Stimulated activated CD4-positive, alpha-beta T cell treated with anti-CD3 and anti-CD28 coated beads, Interleukin-12 subunit alpha, Interleukin-12 subunit beta, amount 100 ng/mL, for 24 hours (primary cell): Measurements from ENCODE around the gene NUP85.
"Not testable (repeated sequence)": the region's sequence is repeated elsewhere in the genome, so short reads cannot be mapped to it uniquely, and the experiment has no call there.

Experiments
- DNase-seq, 2 experiments: peaks; one replicate each; pipeline ENCODE4 v3.0.0-alpha.2; 2020; ENCODE audit warnings: low read depth in 2 of 2

NUP85 gene, protein sequence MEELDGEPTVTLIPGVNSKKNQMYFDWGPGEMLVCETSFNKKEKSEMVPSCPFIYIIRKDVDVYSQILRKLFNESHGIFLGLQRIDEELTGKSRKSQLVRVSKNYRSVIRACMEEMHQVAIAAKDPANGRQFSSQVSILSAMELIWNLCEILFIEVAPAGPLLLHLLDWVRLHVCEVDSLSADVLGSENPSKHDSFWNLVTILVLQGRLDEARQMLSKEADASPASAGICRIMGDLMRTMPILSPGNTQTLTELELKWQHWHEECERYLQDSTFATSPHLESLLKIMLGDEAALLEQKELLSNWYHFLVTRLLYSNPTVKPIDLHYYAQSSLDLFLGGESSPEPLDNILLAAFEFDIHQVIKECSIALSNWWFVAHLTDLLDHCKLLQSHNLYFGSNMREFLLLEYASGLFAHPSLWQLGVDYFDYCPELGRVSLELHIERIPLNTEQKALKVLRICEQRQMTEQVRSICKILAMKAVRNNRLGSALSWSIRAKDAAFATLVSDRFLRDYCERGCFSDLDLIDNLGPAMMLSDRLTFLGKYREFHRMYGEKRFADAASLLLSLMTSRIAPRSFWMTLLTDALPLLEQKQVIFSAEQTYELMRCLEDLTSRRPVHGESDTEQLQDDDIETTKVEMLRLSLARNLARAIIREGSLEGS

DNA sequence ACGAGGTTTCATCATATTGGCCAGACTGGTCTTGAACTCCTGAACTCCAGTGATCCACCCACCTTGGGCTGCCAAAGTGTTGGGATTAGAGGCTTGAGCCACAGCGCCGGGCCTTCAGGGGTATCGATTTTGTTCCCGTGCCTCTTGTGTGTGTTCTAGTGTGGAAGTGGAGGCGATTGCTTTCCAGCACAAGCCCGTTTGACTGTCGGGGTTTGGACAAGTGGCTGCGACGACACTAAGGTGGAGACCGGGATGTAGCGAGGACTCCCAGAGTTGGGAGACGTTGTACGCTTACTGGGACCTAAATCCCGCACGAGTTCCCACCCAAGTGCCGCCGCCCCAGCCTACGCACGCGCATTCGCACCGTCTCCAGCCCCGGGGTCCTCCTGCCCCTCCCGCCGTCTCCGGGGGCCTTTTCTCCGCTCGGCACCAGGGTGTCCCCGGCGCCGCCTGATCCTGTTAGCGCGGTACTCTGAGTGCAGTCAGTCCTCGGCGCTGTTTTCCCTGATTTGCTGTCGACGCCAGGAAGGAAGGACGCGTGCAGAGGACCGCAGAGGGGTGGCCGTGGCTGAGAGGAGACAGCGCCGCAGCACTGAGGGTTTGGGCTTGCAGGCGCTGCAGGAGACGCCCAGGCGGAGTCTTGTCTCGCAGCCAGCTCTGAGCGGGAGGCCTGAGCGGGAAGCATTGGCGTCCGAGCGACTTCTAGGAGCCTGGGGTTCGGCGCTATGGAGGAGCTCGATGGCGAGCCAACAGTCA lies at the start of gene NUP85:
Gene NUP85, plus strand, starts transcription at position 643 of the 756 bp plus-strand sequence. Its CDS starts 83 bp downstream, at position 726.
- DNase-seq: peak; percentile 85 to 92

DNA sequence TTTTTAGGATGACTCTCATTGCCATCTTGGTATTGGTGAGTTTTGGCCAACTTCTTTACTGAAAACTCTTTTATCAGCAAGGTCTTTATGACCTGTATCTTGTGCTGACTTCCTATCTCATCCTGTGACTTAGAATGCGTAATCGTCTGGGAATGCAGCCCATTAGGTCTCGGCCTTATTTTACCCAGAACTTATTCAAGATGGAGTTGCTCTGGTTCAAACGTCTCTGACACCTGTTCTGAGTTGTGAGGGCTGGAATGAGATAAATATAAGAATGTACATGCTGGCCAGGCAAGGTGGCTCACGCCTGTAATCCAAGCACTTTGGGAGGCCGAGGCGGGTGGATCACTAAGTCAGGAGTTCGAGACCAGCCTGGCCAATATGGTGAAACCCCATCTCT lies 47.0 kb upstream of the NUP85 start:
- DNase-seq: not testable (repeated sequence)

DNA sequence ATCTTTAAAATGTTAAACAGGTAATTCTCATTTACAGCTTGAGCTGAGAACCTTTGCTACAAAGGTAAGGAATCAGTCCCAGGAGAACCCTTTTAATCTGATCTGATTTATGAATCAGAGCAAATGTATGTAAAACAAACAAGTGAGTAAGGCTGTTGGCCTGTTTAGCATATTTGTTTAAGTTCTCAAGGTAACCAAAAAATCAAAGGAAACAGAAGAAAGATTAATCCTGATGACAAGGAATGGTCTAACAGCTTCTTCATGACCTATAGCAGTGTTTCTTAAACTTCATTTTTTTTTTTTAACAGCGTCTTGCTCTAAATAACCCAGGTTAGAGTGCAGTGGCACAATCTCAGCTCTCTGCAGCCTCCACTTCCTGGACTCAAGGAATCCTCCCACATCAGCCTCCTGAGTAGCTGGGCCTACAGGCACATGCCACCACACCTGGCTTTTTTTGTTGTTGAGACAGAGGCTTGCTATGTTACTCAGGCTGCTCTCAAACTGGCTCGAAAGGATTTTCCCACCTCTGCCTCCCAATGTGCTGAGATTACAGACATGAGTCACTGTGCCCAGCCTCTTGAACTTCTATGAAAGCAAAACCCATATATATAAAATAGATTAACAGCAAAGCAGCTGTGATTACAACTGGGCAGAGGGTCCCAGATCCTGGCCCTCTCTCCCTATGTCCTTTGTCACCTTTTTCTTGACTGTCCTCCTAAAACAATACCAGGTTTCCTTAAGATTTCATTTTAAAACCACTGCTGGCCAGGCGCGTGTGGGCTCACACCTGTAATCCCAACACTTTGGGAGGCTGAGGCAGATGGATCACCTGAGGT lies 46.1 kb upstream of the NUP85 start:
- DNase-seq: no peak

DNA sequence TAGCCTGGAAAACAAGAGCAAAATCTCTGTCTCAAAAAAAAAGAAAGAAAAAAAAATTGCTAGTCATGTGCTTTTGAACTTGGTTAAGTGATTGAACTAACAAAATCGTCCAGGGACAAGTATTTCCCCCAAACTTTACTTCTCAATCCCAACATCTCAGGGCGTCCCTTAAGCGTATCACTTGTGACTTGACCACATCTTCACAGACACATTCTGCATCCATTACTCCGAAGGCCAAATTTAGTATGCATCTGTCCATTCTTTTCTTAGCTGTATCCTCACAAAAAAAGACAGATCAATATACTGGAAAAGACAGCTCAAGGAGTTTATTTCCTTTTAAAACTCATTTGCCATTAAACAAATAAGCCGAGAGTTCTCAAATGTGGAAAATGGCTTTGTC lies 45.3 kb upstream of the NUP85 start:
- DNase-seq: no peak

DNA sequence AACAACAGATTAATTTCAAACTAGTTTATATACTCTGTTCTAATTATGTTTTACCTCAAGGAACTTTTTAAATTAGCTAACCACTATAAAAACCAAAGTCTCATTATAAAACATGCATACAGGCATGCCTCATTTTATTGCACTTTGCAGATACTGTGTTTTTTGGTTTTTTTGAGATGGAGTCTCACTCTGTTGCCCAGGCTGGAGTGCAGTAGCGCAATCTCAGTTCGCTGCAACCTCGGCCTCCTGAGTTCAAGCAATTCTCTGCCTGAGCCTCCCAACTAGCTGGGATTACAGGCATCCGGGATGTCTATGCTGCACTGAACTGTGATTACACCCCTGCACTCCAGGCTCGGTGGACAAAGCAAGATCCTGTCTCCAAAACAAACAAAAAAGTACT lies 42.4 kb upstream of the NUP85 start:
- no peak for DNase-seq

DNA sequence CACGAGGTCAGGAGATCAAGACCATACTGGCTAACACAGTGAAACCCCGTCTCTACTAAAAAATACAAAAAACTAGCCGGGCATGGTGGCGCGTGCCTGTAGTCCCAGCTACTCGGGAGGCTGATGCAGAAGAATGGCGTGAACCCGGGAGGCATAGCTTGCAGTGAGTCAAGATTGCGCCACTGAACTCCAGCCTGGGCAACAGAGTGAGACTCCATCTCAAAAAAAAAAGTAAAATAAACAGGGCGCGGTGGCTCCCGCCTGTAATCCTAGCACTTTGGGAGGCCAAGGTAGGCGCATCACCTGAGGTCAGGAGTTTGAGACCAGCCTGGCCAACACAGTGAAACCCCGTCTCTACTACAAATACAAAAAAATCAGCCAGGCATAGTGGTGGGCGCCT lies 40.9 kb upstream of the NUP85 start:
- DNase-seq: not testable (repeated sequence)

DNA sequence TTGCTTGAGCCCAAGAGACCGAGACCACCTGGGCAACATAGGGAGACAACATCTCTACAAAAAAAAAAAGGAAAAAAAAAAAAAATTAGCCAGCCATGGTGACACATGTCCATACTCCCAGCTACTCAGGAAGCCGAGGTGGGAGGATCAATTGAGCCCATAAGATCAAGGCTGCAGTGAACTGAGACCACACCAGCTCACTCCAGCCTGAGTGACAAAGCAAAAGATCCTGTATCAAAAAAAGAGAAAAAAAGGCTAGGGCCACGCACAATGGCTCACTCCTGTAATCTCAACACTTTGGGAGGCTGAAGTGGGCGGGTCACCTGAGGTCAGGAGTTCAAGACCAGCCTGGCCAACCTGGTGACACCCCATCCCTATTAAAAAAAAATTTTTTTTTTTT lies 36.5 kb upstream of the NUP85 start:
- DNase-seq: no peak

DNA sequence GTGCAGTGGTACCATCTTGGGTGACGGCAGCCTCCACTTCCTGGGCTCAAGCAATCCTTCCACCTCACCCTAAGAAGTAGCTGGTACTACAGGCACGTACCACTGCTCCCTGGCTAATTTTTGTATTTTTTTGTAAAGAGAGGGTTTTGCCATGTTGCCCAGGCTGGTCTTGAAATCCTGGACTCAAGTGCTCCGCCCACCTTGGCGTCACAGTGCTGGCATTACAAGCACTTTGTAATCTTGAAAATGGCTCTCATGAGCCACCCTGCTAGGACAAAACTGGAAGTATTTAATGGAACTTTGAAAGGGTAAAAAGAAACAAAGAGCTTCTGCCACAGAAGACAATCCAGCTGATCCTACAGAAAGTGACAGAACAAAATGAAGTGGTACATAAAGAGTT lies 32.0 kb upstream of the NUP85 start:
- DNase-seq: no peak

DNA sequence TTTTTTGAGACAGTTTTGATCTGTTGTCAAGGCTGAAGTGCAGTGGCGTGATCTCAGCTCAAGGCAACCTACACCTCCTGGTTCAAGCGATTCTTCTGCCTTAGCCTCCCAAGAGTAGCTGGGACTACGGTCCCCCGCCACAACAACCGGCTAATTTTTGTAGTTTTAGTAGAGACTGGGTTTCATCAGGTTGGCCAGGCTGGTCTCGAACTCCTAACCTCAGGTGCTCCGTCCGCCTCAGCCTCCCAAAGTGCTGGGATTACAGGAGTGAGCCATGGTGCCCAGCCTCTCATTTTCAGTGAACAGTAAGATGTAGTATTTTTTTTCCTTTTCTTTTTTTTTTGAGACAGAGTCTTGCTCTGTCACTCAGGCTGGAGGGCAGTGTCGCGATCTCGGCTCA lies 30.5 kb upstream of the NUP85 start:
- no peak for DNase-seq

DNA sequence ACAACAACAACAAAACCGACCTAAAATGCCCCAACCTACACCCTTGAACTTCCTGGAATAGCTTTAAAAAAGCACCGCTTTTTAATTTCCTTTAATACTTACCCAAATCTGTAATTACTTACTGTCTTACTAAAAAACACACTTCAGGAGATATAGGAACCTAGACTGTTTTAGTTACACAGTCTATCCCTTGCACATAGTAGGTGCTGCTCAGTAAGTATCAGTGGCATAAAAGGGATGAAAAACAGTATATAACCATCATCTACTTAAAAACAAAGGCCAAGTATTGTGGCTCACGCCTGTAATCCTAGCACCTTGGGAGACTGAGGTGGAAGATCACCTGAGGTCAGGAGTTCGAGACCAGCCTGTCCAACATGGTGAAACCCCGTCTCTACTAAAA lies 28.9 kb upstream of the NUP85 start:
- DNase-seq: no peak

DNA sequence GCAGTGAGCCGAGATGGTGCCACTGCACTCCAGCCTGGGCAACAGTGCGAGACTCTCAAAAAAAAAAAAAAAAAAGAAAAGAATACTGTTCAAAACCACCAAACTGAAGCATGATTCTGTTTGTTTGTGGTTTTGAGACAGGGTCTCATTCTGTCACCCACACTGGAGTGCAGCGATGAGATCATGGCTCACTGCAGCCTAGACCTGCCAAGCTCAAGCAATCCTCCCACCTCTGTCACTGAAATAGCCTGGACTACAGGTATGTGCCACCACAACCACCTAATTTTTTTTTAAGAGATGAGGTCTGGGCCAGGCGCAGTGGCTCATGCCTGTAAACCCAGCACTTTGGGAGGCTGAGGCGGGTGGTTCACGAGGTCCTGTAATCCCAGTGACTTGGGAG lies 27.0 kb upstream of the NUP85 start:
- no peak for DNase-seq

DNA sequence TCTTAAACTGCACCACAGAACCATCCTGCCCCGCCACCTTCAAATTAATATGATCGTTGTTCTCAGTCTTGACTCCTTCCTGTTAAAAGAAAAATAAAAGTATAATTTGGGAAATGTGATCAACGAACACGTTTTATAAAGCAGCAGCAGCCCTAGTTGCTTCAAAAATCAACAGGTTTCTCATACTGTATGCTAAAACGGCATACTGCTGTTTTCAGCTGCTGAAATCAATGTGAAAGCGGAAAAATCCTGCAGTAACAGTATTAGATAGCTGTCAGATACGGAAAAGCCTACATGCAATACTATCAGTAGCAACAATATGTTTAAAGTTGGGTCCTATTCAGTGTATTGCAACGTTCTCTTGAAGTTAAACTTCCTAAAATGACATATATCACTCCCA lies 24.4 kb upstream of the NUP85 start:
- no peak for DNase-seq

DNA sequence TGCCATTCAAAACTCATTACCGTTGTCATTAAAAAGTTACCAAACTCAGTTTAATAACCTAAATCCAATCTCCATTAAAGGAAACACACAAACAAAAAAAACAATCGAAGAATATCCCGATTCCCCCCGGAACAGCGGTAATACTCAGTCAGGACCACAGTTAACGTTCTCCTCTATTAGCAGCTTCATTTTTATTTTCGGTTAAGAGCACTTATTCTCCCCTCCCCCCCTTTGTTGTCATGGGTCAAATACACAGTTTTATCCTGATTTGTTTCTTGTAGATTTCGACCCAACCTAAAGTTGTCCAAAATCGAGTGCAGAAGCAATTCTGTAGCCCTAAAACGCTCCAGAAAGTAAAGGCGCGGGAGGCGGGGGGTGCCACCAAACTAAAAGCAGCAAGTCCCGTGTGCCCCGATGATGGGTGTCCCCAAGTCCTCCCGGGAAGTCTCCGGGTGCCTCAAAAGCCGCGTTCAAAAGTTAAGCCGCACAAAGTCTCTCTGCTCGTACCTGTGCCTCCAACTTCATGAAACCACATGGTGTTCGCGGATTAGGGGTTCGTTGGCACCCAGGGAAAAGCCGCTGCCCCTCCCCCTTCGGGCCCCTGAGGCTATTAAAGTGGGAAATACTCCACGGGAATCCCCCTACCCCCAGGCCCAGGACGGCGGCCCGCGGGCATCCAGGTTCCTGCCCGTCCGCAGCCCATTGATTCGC lies 23.7 kb upstream of the NUP85 start:
- no peak for DNase-seq

DNA sequence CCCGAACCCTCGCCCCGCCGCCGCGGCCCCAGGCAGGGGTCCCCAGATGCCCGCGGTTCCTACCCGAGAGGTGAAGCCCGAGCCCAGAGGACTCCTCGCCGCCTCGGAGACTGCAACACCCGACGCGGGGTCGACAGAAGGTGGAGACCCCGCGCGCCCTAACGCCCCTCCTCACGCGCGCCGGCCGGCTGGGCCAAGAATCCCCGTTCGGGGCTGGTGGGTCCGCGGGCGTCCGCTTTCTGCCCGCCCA lies 23.2 kb upstream of the NUP85 start:
- DNase-seq: no peak

DNA sequence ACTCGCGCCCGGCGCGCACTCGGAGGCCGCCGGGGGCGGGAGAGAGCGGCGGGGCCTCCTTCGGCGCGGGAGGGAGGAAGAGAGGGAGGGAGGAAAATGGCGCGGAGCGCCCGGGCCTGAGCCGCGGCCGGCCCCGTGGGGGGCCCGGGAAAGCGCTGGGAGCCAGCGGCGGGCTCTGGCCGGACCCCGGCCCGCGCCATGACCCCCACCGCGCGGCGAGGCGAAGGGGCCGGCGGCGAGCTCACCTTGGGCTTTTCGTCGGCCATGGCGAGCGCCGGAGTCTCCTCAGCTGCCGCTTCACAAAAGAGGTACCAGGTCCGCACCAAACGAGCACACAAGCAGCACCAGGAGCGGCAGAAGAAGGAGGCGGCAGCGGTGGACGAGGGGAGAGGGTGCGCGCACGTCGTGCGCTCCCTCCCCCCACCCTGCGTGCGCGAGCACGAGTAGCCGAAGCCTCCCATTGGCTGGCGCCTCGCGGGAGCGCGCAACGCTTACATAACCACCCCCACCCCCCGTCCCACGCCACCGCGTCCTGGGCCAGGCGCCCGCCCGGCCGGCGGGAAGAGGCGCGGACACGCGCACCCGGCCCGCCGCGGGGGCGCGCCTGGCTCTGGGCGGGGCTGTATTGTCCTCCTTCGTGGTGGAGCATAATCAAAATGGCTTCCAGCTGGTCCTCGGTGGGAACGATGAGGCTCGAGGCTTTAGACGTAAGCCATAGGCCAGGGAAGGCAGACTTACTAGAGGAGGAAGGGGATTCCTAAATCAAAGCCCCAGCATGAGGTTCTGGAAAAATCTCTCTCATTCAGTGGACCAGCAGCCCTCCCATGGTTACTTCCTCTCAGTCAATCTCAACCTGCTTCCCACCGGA lies 22.7 kb upstream of the NUP85 start, which contains the start of gene SUMO2:
Gene SUMO2, minus strand, starts transcription at position 391 of the 868 bp plus-strand sequence. Its CDS starts 125 bp downstream, at position 266.
- peak; percentile 94 for DNase-seq

DNA sequence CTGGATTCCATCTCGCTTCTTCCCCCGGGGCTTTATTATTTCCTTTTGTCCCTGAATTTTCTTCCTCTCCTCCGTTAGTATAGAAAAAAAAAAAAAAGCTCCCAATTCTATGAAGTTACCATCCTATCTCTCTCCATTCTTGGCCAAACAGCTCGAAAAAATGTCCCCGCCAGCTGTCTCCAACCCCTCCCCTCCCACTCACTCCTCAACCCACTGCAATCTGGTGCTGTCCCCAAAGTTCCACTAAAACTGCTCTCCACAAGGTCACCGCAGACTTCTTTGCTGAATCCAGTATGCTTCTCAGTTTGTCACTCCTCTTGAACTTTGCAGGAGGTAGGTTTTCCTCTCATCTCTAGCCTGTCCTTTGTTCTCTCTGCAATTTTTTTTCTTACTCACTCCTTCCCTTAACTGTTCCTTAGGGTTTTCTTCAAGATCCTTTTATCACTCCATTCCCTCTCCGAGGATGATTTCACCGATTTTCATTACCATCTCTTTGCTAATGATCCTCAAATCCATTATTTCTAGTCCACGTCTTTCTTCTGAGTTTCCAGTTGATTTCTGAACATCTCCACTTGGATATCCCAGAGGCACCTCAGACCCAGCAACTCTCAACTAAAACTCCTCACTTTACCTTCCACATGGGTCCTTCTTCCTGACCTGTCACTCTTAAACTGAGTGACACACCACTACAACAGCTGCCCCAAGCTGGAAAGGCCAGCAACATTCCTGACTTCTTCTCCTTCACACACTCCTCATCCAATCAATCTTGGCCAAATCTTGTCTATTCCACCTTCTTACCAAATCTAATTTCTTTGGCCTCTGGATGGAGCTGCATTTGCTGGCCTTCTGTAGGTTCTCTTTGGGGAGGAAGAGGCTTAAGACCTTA lies 21.2 kb upstream of the NUP85 start:
- DNase-seq: no peak

DNA sequence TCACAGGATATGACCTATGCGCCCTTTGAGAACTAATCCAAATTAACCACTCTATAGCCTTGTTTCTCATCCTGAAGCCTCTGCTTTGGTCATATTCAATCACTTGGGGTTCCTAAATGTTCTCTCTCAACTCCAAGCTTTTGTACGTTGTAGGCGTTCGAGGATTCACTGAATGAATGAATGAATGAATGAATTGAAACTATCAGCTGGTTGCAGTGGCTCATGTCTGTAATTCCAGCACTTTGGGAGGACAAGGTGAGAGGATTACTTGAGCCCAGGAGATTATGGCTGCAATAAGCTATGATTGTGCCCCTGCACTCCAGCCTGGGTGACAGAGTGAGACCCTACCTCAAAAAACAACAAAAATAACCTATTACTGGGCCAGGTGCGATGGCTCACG lies 16.9 kb upstream of the NUP85 start:
- DNase-seq: no peak

DNA sequence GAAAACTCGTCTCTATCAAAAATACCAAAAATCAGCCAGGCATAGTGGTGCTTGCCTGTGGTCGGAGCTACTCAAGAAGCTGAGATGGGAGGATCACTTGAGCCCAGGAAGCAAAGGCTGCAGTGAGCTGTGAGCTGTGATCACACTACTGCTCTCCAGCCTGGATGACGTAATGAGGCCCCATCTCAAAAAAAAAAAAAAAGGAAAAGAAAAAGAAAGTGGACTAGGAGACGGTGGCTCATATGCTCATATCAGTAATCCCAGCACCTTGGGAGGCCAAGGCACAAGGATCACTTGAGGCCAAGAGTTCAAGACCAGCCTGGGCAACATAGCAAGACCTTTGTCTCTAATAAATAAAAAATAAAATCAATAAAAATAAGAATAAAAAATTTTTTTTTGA lies 13.9 kb upstream of the NUP85 start:
- DNase-seq: no peak

DNA sequence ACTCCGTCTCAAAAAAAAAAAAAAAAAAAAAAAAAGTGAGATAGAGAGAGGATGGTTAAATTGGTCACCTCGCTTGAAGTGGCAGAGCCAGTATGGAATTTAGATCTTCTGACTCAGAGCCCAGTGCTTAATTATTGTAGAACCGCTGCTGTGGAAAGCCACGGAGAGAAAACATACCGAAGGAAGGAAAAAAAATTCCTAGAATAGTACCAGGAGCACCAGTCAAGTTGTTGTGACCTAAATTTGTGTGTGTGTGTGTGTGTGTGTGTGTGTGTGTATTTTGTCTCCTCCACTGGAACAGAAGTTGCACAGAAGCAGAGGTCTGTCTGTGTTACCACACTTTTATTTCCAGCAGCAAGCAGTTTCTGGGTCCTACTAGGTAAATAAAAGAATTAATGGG lies 10.6 kb upstream of the NUP85 start:
- no peak for DNase-seq
